Ovary (tissue), 9 donors: ENCODE measurements around the gene MCM9. TPM values are rescaled to one million over a fixed set of nuclear protein-coding genes. Genes with fewer than 3 reads are reported as not detected.
A peak's percentile ranks its signal among the peaks of the same experiment; 100 is the strongest.

Experiments used
- DNase-seq, 5 donors: peaks; one replicate each; pipeline ENCODE4 v3.0.0-alpha.2; 2019 to 2020
- H3K27ac ChIP-seq, 2 donors: fragments of 200-600 bp; one replicate each; pipeline versions ENCODE4 v1.5.1 to v1.8.0; 2019 to 2022
- H3K27me3 ChIP-seq: fragments of 200-600 bp; one replicate; pipeline ENCODE4 v1.8.0; 2022
- H3K36me3 ChIP-seq: fragments of 200-600 bp; sonication (generic); one replicate; pipeline ENCODE4 v1.5.1; 2019
- H3K4me1 ChIP-seq: one replicate; pipeline ENCODE4 v1.8.1; 2013; ENCODE audit warnings: mild to moderate bottlenecking, moderate library complexity; ENCODE audit not compliant: insufficient read depth
- H3K4me3 ChIP-seq: fragments of 200-600 bp; sonication (generic); one replicate; pipeline ENCODE4 v1.5.1; 2017
- H3K9me3 ChIP-seq, 2 donors: fragments of 200-600 bp in 1 of 2; sonication (generic) in 1 of 2; one replicate each; pipeline versions ENCODE4 v1.5.1 to v1.8.1; 2013 to 2019; ENCODE audit warnings: mild to moderate bottlenecking in 1 of 2, moderate library complexity in 1 of 2
- CTCF ChIP-seq, 3 donors: fragments of 450-650 bp in 2 of 3; fragments of 200-600 bp in 1 of 3; IDR thresholded peaks; one replicate each; pipeline versions ENCODE4 v1.5.1 to v1.8.0; 2016 to 2022; ENCODE audit warnings: antibody characterized with exemption in 3 of 3, mild to moderate bottlenecking in 1 of 3
- EP300 ChIP-seq: sonication (generic); formaldehyde crosslinking; IDR thresholded peaks from one replicate; pipeline ENCODE4 v1.6.1; 2017; ENCODE audit warnings: antibody characterized with exemption
- POLR2A ChIP-seq: fragments of 450-650 bp; IDR thresholded peaks from one replicate; pipeline ENCODE4 v1.6.1; 2017; ENCODE audit warnings: antibody characterized with exemption, mild to moderate bottlenecking, moderate library complexity
- WGBS, 3 donors: extraction: QIAGEN DNeasy Blood & Tissue Kit in 1 of 3; methylation state at CpG; one replicate each; pipeline versions ENCODE4 v1.1.5 to v1.1.7; 2013 to 2017; 5-methylcytosine and 5-hydroxymethylcytosine counted together
- intact Hi-C, 4 donors: fragments of 100-400 bp; cut with DNase I; formaldehyde crosslinking; loops; one replicate each; pipeline versions ENCODE4 v1.11.0 to v1.15.1; 2022 to 2023
- polyA plus RNA-seq, 2 donors: library from polyadenylated mRNA; stranded (reverse); fragments of 200-250 nt in 1 of 2; fragments of 350-450 nt in 1 of 2; fragmentation: Illumina TruSeq in 1 of 2; extraction: RNeasy Lipid Tissue Mini Kit (QIAGEN cat#74804) in 1 of 2; gene quantifications; one replicate each; pipeline ENCODE4 v1.2.3, GENCODE V29; 2013 to 2014
- total RNA-seq, 7 donors: library from RNA; depleted of rRNA in 2 of 7; stranded (reverse); fragments of >200 nt in 2 of 7; fragmentation: NEBNext Ultra II Directional in 3 of 7; extraction: Animal tissue kit (Norgen Biotek cat#: 25700) in 3 of 7; gene quantifications; one replicate each; pipeline versions ENCODE4 v1.1.0 to v1.2.4, GENCODE V29; 2016 to 2023
- donor health status: DM: no; HTN: no; CAD: no; lungs with moderate emphysema.
- donor health status: DM: no; HTN: no; CAD: no.
- donor health status: Bipolar disorder and iron deficiency.
- donor health status: DM: yes; HTN: yes; CAD: no.
- donor health status: DM: no; HTN: no; CAD: no.
- donor health status: DM: yes; HTN: yes; CAD: no.

Gene MCM9
- total and polyA plus RNA-seq, 9 donors: 5.5 to 17.5 (median 11.2) TPM

- peaks cover 6% of the 10 kb centered on the region for H3K4me1 ChIP-seq
- WGBS, 3 donors: 0 to 1% (median 1%) methylated on average over 18 of the region's 18 CpGs
- peak overlapping the region; percentile 98 for H3K4me3 ChIP-seq
- peak overlapping the region; percentile 26 to 92 for H3K27ac ChIP-seq
- peak in 3 of 5 donors; percentile 36 to 48 (median 43) for DNase-seq
- intact Hi-C loops: no loop called here
- TF ChIP-seq CTCF (IDR thresholded peaks at IDR 0.05) (no peak), EP300 (no peak), POLR2A (no peak)
- H3K36me3 ChIP-seq: no peaks in the 10 kb centered on the region
- no peaks in the 10 kb centered on the region for H3K27me3 ChIP-seq
- no peaks in the 10 kb centered on the region for H3K9me3 ChIP-seq
Observed at GRCh38 chr6:118893064-118893806, 41.7 kb downstream of the MCM9 start.

GRCh38 chr6:118892355-118892991 is 42.5 kb downstream of the MCM9 start:
- intact Hi-C loops: no loop called here
- WGBS, 3 donors: 11 to 34% (median 16%) methylated on average over 6 of the region's 6 CpGs

GRCh38 chr6:118890997-118891790 is 43.8 kb downstream of the MCM9 start:
- H3K27ac ChIP-seq: peak overlapping the region in 1 of 2 donors; percentile 92
- H3K4me1 ChIP-seq: peaks cover 3% of the 10 kb centered on the region
- H3K9me3 ChIP-seq: no peaks in the 10 kb centered on the region
- H3K4me3 ChIP-seq: no peak overlapping the region
- TF ChIP-seq CTCF (IDR thresholded peaks at IDR 0.05) (no peak), EP300 (no peak), POLR2A (no peak)
- no peaks in the 10 kb centered on the region for H3K36me3 ChIP-seq
- H3K27me3 ChIP-seq: no peaks in the 10 kb centered on the region
- WGBS, 3 donors: 88 to 92% (median 88%) methylated on average over 5 of the region's 5 CpGs
- intact Hi-C loops: no loop called here
- DNase-seq: no peak

More at GRCh38 chr6:118892355-118892991, 42.5 kb downstream of the MCM9 start:
- peaks cover 6% of the 10 kb centered on the region for H3K4me1 ChIP-seq
- H3K9me3 ChIP-seq: no peaks in the 10 kb centered on the region
- TF ChIP-seq CTCF (IDR thresholded peaks at IDR 0.05) (no peak), EP300 (no peak), POLR2A (no peak)
- DNase-seq: no peak
- H3K36me3 ChIP-seq: no peaks in the 10 kb centered on the region
- H3K4me3 ChIP-seq: peak overlapping the region; percentile 98
- no peaks in the 10 kb centered on the region for H3K27me3 ChIP-seq
- H3K27ac ChIP-seq: peak overlapping the region; percentile 26 to 92

GRCh38 chr6:118889163-118889562 is 45.8 kb downstream of the MCM9 start:
- no peak overlapping the region for H3K27ac ChIP-seq
- no peak for DNase-seq
- 94 to 98% (median 97%) methylated on average over 4 of the region's 4 CpGs for WGBS, 3 donors
- H3K27me3 ChIP-seq: no peaks in the 10 kb centered on the region
- H3K9me3 ChIP-seq: no peaks in the 10 kb centered on the region
- no peak for TF ChIP-seq CTCF (IDR thresholded peaks at IDR 0.05)
- TF ChIP-seq POLR2A: no peak
- TF ChIP-seq EP300: no peak
- intact Hi-C loops: no loop called here
- H3K4me1 ChIP-seq: peaks cover 3% of the 10 kb centered on the region
- no peaks in the 10 kb centered on the region for H3K36me3 ChIP-seq
- no peak overlapping the region for H3K4me3 ChIP-seq
